ENCODE results near the gene CCSER1.

DNA sequence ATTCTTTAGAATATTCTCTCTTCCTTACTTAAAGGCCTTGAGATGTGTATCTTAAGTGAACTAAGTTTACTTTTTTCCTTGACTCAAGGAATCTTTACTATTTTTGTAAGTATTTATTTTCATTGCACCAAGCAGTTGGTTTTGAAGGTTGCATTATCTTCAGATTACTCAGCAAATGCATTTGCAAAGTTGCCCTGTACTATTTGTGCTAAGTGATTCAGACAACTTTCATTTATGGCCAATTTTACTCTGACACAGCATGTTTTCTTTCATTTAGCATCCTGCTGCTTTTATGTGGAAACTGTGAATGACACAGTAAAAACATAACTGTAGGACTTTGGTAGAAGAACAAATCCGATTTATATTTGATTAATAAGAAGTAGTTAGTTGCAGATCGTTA lies 191.0 kb downstream of the CCSER1 start:
- TF ChIP-seq POLR2AphosphoS5 (IDR thresholded peaks at IDR 0.05; ENCODE audit: low read depth, low read length) = no peak
- TF ChIP-seq POLR2A (IDR thresholded peaks at IDR 0.05; ENCODE audit: low read depth, low read length) = no peak
- TF ChIP-seq TAF1 (IDR thresholded peaks at IDR 0.05; ENCODE audit: borderline replicate concordance, low read depth, low read length) = no peak
